ENCODE data around the gene CYP21A2. TPM values are rescaled to one million over a fixed set of nuclear protein-coding genes. Genes with fewer than 3 reads are reported as not detected.
"Not testable (repeated sequence)": the region's sequence is repeated elsewhere in the genome, so short reads cannot be mapped to it uniquely, and the experiment has no call there.

The CYP21A2 gene
- total RNA-seq, 1 donor from 2014 or later: 1.0 TPM

GRCh38 chr6:32035283-32036013 is 2.8 kb upstream of the CYP21A2 start:
- not testable (repeated sequence) for DNase-seq

- DNase-seq: not testable (repeated sequence)
Measured at GRCh38 chr6:32037136-32037535, 1.1 kb upstream of the CYP21A2 start.

- not testable (repeated sequence) for DNase-seq
Measured at GRCh38 chr6:32038878-32039277, 663 bp downstream of the CYP21A2 start.

GRCh38 chr6:32039321-32040274 is 1.4 kb downstream of the CYP21A2 start:
- not testable (repeated sequence) for DNase-seq

- DNase-seq: not testable (repeated sequence)
Measured at GRCh38 chr6:32040299-32041049, 2.3 kb downstream of the CYP21A2 start.

- not testable (repeated sequence) for DNase-seq
Measured at GRCh38 chr6:32041050-32041321, 2.8 kb downstream of the CYP21A2 start.

- not testable (repeated sequence) for DNase-seq
Measured at GRCh38 chr6:32041385-32041784, 3.2 kb downstream of the CYP21A2 start.

- DNase-seq: not testable (repeated sequence)
Measured at GRCh38 chr6:32042276-32042675, 4.1 kb downstream of the CYP21A2 start.

- DNase-seq: not testable (repeated sequence)
Measured at GRCh38 chr6:32043589-32044380, 5.6 kb downstream of the CYP21A2 start.

GRCh38 chr6:32044916-32045315 is 6.7 kb downstream of the CYP21A2 start:
- DNase-seq: not testable (repeated sequence)

- DNase-seq: no peak
Measured at GRCh38 chr6:32045811-32046449, 7.7 kb downstream of the CYP21A2 start.

- peak; percentile 61 for DNase-seq
Measured at GRCh38 chr6:32046450-32047083, 8.4 kb downstream of the CYP21A2 start.

GRCh38 chr6:32047084-32047478 is 8.9 kb downstream of the CYP21A2 start:
- peak; percentile 36 for DNase-seq

GRCh38 chr6:32047539-32047854 is 9.3 kb downstream of the CYP21A2 start:
- peak; percentile 11 for DNase-seq

- DNase-seq: peak; percentile 72
Measured at GRCh38 chr6:32047855-32048766, 9.9 kb downstream of the CYP21A2 start.

- not testable (repeated sequence) for DNase-seq
Measured at GRCh38 chr6:32049149-32049548, 10.9 kb downstream of the CYP21A2 start.

GRCh38 chr6:32049736-32050135 is 11.5 kb downstream of the CYP21A2 start:
- not testable (repeated sequence) for DNase-seq

- no peak for DNase-seq
Measured at GRCh38 chr6:32050562-32050961, 12.3 kb downstream of the CYP21A2 start.

GRCh38 chr6:32052626-32053025 is 14.4 kb downstream of the CYP21A2 start:
- DNase-seq: not testable (repeated sequence)

- not testable (repeated sequence) for DNase-seq
Measured at GRCh38 chr6:32053314-32053713, 15.1 kb downstream of the CYP21A2 start.

Measured in tongue (tissue), 2 donors.